HepG2 (cell line): ENCODE data around the gene SGIP1. TPM values are rescaled to one million over a fixed set of nuclear protein-coding genes. Genes with fewer than 3 reads are reported as not detected.

Source experiments
- FOXK2 ChIP-seq: fragments of 450-650 bp; IDR thresholded peaks from 2 replicates; pipeline ENCODE4 v1.6.1; 2016
- GATA4 ChIP-seq: sonication (generic); IDR thresholded peaks from 2 replicates; pipeline ENCODE4 v1.6.1; 2016; ENCODE audit warnings: antibody characterized with exemption, low read depth, borderline replicate concordance
- NFYC ChIP-seq: IDR thresholded peaks from 2 replicates; pipeline ENCODE4 v1.6.1; 2016; ENCODE audit warnings: missing genetic modification reagents, missing compliant biosample characterization
- SRF ChIP-seq: IDR thresholded peaks from 2 replicates; pipeline ENCODE4 v1.6.1; 2011; ENCODE audit warnings: mild to moderate bottlenecking, low read depth, low read length, moderate library complexity
- TOE1 ChIP-seq: sonication (generic); formaldehyde crosslinking; IDR thresholded peaks from 2 replicates; pipeline ENCODE4 v1.4.0; 2020; ENCODE audit warnings: mild to moderate bottlenecking, missing genetic modification reagents
- ZBTB3 ChIP-seq: sonication (generic); formaldehyde crosslinking; IDR thresholded peaks from 2 replicates; pipeline ENCODE4 v1.4.0; 2020; ENCODE audit warnings: low read depth, mild to moderate bottlenecking, moderate library complexity, missing genetic modification reagents, borderline replicate concordance
- ZNF331 ChIP-seq: sonication (generic); formaldehyde crosslinking; IDR thresholded peaks from 2 replicates; pipeline ENCODE4 v1.4.0; 2020; ENCODE audit warnings: missing genetic modification reagents
- ZNF343 ChIP-seq: sonication (generic); formaldehyde crosslinking; IDR thresholded peaks from 2 replicates; pipeline ENCODE4 v1.4.0; 2020; ENCODE audit warnings: mild to moderate bottlenecking, missing genetic modification reagents
- polyA plus RNA-seq, 8 experiments: library from polyadenylated mRNA; depleted of rRNA in 3 of 8; stranded (reverse) in 7 of 8; unstranded in 1 of 8; fragments of >200 nt; fragmentation: Illumina TruSeq in 4 of 8; extraction: Trizol in 4 of 8; gene quantifications; 2 replicates each; pipeline versions ENCODE4 v1.2.1 to v1.2.3, GENCODE V29; 2011 to 2016; ENCODE audit warnings: low read depth in 4 of 8, missing spikeins in 1 of 8, mixed read lengths in 1 of 8; ENCODE audit not compliant: insufficient read depth in 1 of 8
- total RNA-seq, 5 experiments: library from RNA; depleted of rRNA; stranded (reverse); fragments of >200 nt; fragmentation: Illumina TruSeq; extraction: Trizol; gene quantifications; 2 replicates each; pipeline ENCODE4 v1.2.3, GENCODE V29; 2016; ENCODE audit warnings: low read depth in 1 of 5
- TF ChIP-seq, protein P1 (sequence below): sonication (generic); formaldehyde crosslinking; IDR thresholded peaks from one replicate; pipeline ENCODE4 v1.5.1; 2020; ENCODE audit warnings: mild to moderate bottlenecking, missing genetic modification reagents; ENCODE audit errors: not compliant biosample characterization
- TF ChIP-seq, protein P2 (sequence below): sonication (generic); formaldehyde crosslinking; IDR thresholded peaks from 2 replicates; pipeline ENCODE4 v1.4.0; 2020; ENCODE audit warnings: missing genetic modification reagents

The SGIP1 gene
- total and polyA plus RNA-seq, 2 of the 13 experiments (the other 11 are each of a cell fraction or from before 2014, with no cell fraction given), result not detected

DNA sequence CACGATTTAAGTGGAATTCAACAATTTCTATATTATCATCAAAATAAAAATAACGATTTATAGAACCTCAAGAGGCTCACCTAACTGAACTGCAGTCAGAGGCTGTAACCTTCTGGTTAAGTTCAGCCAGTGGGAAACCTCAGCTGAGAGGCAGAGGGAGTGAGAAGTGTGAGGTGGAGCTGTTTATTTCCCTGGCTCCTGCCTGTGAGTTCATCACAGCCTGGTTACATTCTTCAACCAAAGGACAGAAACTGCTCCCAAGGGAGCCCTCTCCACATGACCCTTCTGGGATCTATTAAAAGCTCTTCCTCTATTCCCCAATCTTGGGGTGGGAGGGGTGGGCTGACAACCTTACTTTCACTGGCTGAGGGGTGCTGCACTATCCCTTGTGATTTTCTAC is 240.5 kb downstream of the SGIP1 start (continued):
- TF ChIP-seq, protein P1, sequence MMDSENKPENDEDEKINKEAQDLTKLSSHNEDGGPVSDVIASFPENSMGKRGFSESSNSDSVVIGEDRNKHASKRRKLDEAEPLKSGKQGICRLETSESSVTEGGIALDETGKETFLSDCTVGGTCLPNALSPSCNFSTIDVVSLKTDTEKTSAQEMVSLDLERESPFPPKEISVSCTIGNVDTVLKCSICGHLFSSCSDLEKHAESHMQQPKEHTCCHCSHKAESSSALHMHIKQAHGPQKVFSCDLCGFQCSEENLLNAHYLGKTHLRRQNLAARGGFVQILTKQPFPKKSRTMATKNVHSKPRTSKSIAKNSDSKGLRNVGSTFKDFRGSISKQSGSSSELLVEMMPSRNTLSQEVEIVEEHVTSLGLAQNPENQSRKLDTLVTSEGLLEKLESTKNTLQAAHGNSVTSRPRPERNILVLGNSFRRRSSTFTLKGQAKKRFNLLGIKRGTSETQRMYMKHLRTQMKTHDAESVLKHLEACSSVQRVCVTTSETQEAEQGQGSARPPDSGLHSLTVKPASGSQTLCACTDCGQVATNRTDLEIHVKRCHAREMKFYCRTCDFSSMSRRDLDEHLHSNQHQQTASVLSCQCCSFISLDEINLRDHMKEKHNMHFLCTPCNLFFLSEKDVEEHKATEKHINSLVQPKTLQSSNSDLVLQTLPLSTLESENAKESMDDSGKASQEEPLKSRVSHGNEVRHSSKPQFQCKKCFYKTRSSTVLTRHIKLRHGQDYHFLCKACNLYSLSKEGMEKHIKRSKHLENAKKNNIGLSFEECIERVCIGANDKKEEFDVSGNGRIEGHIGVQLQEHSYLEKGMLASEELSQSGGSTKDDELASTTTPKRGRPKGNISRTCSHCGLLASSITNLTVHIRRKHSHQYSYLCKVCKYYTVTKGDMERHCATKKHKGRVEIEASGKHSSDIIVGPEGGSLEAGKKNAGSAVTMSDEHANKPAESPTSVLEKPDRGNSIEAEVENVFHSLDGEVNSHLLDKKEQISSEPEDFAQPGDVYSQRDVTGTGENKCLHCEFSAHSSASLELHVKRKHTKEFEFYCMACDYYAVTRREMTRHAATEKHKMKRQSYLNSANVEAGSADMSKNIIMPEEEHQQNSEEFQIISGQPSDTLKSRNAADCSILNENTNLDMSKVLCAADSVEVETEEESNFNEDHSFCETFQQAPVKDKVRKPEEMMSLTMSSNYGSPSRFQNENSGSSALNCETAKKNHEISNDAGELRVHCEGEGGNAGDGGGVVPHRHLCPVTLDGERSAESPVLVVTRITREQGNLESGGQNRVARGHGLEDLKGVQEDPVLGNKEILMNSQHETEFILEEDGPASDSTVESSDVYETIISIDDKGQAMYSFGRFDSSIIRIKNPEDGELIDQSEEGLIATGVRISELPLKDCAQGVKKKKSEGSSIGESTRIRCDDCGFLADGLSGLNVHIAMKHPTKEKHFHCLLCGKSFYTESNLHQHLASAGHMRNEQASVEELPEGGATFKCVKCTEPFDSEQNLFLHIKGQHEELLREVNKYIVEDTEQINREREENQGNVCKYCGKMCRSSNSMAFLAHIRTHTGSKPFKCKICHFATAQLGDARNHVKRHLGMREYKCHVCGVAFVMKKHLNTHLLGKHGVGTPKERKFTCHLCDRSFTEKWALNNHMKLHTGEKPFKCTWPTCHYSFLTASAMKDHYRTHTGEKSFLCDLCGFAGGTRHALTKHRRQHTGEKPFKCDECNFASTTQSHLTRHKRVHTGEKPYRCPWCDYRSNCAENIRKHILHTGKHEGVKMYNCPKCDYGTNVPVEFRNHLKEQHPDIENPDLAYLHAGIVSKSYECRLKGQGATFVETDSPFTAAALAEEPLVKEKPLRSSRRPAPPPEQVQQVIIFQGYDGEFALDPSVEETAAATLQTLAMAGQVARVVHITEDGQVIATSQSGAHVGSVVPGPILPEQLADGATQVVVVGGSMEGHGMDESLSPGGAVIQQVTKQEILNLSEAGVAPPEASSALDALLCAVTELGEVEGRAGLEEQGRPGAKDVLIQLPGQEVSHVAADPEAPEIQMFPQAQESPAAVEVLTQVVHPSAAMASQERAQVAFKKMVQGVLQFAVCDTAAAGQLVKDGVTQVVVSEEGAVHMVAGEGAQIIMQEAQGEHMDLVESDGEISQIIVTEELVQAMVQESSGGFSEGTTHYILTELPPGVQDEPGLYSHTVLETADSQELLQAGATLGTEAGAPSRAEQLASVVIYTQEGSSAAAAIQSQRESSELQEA (CRISPR knock-in tag), result no peak
- TF ChIP-seq, protein P2, sequence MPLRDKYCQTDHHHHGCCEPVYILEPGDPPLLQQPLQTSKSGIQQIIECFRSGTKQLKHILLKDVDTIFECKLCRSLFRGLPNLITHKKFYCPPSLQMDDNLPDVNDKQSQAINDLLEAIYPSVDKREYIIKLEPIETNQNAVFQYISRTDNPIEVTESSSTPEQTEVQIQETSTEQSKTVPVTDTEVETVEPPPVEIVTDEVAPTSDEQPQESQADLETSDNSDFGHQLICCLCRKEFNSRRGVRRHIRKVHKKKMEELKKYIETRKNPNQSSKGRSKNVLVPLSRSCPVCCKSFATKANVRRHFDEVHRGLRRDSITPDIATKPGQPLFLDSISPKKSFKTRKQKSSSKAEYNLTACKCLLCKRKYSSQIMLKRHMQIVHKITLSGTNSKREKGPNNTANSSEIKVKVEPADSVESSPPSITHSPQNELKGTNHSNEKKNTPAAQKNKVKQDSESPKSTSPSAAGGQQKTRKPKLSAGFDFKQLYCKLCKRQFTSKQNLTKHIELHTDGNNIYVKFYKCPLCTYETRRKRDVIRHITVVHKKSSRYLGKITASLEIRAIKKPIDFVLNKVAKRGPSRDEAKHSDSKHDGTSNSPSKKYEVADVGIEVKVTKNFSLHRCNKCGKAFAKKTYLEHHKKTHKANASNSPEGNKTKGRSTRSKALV (CRISPR knock-in tag), result no peak
- TF ChIP-seq FOXK2 (no peak), TOE1 (no peak), SRF (no peak), ZNF331 (CRISPR knock-in tag) (no peak), GATA4 (no peak), ZBTB3 (CRISPR knock-in tag) (no peak), ZNF343 (CRISPR knock-in tag) (no peak), NFYC (no peak)
